Neural progenitor cell (in vitro differentiated cells): ENCODE data around the gene HERC3. TPM values are rescaled to one million over a fixed set of nuclear protein-coding genes. Genes with fewer than 3 reads are reported as not detected.

ENCODE experiments used
- DNase-seq: peaks from one replicate; pipeline ENCODE4 v3.0.0-alpha.2; 2016; ENCODE audit warnings: low spot score
- H2AFZ ChIP-seq: fragments of 200-600 bp; sonication (generic); replicated peaks from 2 replicates; pipeline ENCODE4 v1.6.1; 2016; ENCODE audit warnings: antibody characterized with exemption
- H3F3A ChIP-seq: fragments of 200-600 bp; sonication (generic); 2 replicates; pipeline ENCODE4 v1.6.1; 2016; ENCODE audit warnings: antibody characterized with exemption, low read depth
- H3K27ac ChIP-seq: fragments of 200-600 bp; sonication (generic); 2 replicates; pipeline ENCODE4 v1.5.1; 2016; ENCODE audit warnings: mild to moderate bottlenecking
- H3K27me3 ChIP-seq: fragments of 200-600 bp; sonication (generic); 2 replicates; pipeline ENCODE4 v1.6.1; 2016; ENCODE audit warnings: mild to moderate bottlenecking, moderate library complexity
- H3K36me3 ChIP-seq: fragments of 200-600 bp; sonication (generic); 2 replicates; pipeline ENCODE4 v1.5.1; 2016
- H3K4me1 ChIP-seq: fragments of 200-600 bp; sonication (generic); 2 replicates; pipeline ENCODE4 v1.6.1; 2016; ENCODE audit warnings: mixed run types
- H3K4me2 ChIP-seq: fragments of 200-600 bp; sonication (generic); 2 replicates; pipeline ENCODE4 v1.6.1; 2016
- H3K4me3 ChIP-seq: fragments of 200-600 bp; sonication (generic); 2 replicates; pipeline ENCODE4 v1.5.1; 2016
- H3K79me2 ChIP-seq: fragments of 200-600 bp; sonication (generic); 2 replicates; pipeline ENCODE4 v1.6.1; 2016; ENCODE audit warnings: low read depth
- H3K9ac ChIP-seq: fragments of 200-600 bp; sonication (generic); 2 replicates; pipeline ENCODE4 v1.6.1; 2016
- H3K9me3 ChIP-seq: fragments of 200-600 bp; sonication (generic); 2 replicates; pipeline ENCODE4 v1.5.1; 2016; ENCODE audit warnings: low read depth
- H4K20me1 ChIP-seq: fragments of 200-600 bp; sonication (generic); 2 replicates; pipeline ENCODE4 v1.6.1; 2016; ENCODE audit warnings: low read depth
- H3K27ac Mint-ChIP-seq: 3 replicates; pipeline ENCODE4 v1.8.0; 2021; ENCODE audit warnings: mixed read lengths
- H3K27me3 Mint-ChIP-seq: 2 replicates; pipeline ENCODE4 v1.8.0; 2022; ENCODE audit warnings: low read depth, mild to moderate bottlenecking, inconsistent platforms, moderate library complexity, mixed read lengths; ENCODE audit not compliant: insufficient read depth
- H3K36me3 Mint-ChIP-seq: 3 replicates; pipeline ENCODE4 v1.8.0; 2021; ENCODE audit warnings: mixed read lengths
- H3K4me1 Mint-ChIP-seq: 3 replicates; pipeline ENCODE4 v1.8.0; 2021; ENCODE audit warnings: mixed read lengths
- H3K4me3 Mint-ChIP-seq: 3 replicates; pipeline ENCODE4 v1.8.0; 2021; ENCODE audit warnings: mild to moderate bottlenecking, moderate library complexity, mixed read lengths
- H3K9me3 Mint-ChIP-seq: 3 replicates; pipeline ENCODE4 v1.8.0; 2020; ENCODE audit warnings: mixed read lengths
- EZH2 ChIP-seq: fragments of 200-600 bp; sonication (generic); IDR thresholded peaks from 2 replicates; pipeline ENCODE4 v1.6.1; 2017; ENCODE audit warnings: antibody characterized with exemption, mild to moderate bottlenecking, moderate library complexity
- EZH2phosphoT487 ChIP-seq: fragments of 200-600 bp; sonication (generic); IDR thresholded peaks from 2 replicates; pipeline ENCODE4 v1.6.1; 2017; ENCODE audit warnings: antibody characterized with exemption
- total RNA-seq: library from RNA; depleted of rRNA; stranded (reverse); fragments of >200 nt; gene quantifications from 2 replicates; pipeline ENCODE4 v1.2.3, GENCODE V29; 2015; ENCODE audit warnings: low replicate concordance
- TF ChIP-seq, protein P1 (sequence below): fragments of 200-600 bp; sonication (generic); IDR thresholded peaks from 2 replicates; pipeline ENCODE4 v1.5.1; 2017; ENCODE audit warnings: antibody characterized with exemption, mild to moderate bottlenecking

The HERC3 gene
- total RNA-seq, 1 donor from 2014 or later: 4.1 TPM

DNA sequence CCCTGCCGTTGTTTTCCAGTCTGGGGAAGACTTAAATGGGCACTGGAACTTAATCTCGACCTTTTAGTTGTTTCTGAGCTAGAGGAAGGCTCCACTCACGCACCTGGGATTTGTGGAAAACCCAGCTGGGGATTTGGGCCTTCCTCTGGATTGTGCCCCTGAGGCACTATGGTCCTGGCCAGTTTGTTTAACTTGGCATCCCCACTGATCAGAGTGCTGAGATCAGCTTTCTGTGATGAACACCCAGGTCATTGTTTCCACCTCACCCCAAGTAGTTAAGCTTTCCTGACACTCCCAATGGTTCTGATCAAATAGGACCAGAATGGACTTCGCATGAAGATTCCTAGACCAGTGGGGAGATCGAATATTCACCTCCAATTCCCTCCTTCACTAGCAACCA lies 125.8 kb downstream of the HERC3 start:
- H3K36me3 Mint-ChIP-seq: peaks cover 32% of the 10 kb centered on the region

DNA sequence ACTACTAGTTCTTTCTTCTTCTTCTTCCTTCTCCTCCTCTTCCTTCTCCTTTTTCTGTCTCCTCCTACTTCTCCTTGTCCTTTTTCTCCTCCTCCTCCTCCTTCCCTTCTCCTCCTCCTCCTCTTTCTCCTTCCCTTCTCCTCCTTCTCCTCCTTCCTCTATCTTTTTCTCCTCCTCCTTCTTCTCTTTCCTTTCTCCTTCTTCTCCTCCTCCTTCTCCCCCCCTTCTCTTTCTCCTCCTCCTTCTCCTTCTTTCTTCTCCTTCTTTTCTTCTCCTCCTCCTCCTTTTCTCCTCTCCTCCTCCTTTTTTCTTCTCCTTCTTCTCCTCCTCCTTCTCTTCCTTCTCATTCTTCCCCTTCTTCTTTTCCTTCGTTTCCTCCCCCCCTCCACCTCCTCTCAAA lies 127.1 kb downstream of the HERC3 start:
- peaks cover 8% of the 10 kb centered on the region for H3K4me1 ChIP-seq
- H3K27ac ChIP-seq: no peak overlapping the region
- H3K79me2 ChIP-seq: no peaks in the 10 kb centered on the region
- H3F3A ChIP-seq: no peaks in the 10 kb centered on the region
- H3K4me2 ChIP-seq: no peak overlapping the region
- no peak for DNase-seq
- Mint-ChIP-seq H3K27me3 (peaks cover 2% of the 10 kb centered on the region), H3K9me3 (peaks cover 30% of the 10 kb centered on the region), H3K27ac (no peak overlapping the region), H3K4me1 (peaks cover 4% of the 10 kb centered on the region), H3K36me3 (peaks cover 34% of the 10 kb centered on the region), H3K4me3 (no peak overlapping the region)
- peaks cover 11% of the 10 kb centered on the region for H3K9me3 ChIP-seq
- H3K36me3 ChIP-seq: no peaks in the 10 kb centered on the region
- TF ChIP-seq, protein P1, sequence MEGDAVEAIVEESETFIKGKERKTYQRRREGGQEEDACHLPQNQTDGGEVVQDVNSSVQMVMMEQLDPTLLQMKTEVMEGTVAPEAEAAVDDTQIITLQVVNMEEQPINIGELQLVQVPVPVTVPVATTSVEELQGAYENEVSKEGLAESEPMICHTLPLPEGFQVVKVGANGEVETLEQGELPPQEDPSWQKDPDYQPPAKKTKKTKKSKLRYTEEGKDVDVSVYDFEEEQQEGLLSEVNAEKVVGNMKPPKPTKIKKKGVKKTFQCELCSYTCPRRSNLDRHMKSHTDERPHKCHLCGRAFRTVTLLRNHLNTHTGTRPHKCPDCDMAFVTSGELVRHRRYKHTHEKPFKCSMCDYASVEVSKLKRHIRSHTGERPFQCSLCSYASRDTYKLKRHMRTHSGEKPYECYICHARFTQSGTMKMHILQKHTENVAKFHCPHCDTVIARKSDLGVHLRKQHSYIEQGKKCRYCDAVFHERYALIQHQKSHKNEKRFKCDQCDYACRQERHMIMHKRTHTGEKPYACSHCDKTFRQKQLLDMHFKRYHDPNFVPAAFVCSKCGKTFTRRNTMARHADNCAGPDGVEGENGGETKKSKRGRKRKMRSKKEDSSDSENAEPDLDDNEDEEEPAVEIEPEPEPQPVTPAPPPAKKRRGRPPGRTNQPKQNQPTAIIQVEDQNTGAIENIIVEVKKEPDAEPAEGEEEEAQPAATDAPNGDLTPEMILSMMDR: no peak
- TF ChIP-seq EZH2phosphoT487 (no peak), EZH2 (no peak)
- H3K4me3 ChIP-seq: no peak overlapping the region
- H3K9ac ChIP-seq: no peak overlapping the region
- no peaks in the 10 kb centered on the region for H4K20me1 ChIP-seq
- H3K27me3 ChIP-seq: no peaks in the 10 kb centered on the region
- H2AFZ ChIP-seq: no peak overlapping the region

More for the DNA sequence above, 125.8 kb downstream of the HERC3 start:
- Histone ChIP-seq H3F3A (no peaks in the 10 kb centered on the region), H3K79me2 (no peaks in the 10 kb centered on the region), H3K36me3 (no peaks in the 10 kb centered on the region), H3K27me3 (no peaks in the 10 kb centered on the region), H4K20me1 (no peaks in the 10 kb centered on the region), H3K27ac (no peak overlapping the region), H3K9me3 (peaks cover 11% of the 10 kb centered on the region), H3K4me1 (no peaks in the 10 kb centered on the region), H3K9ac (no peak overlapping the region), H2AFZ (no peak overlapping the region), H3K4me2 (no peak overlapping the region), H3K4me3 (no peak overlapping the region)
- TF ChIP-seq EZH2phosphoT487: no peak
- TF ChIP-seq, protein P1: no peak
- peaks cover 4% of the 10 kb centered on the region for H3K4me1 Mint-ChIP-seq
- no peak for DNase-seq
- H3K27ac Mint-ChIP-seq: no peak overlapping the region
- peaks cover 2% of the 10 kb centered on the region for H3K27me3 Mint-ChIP-seq
- peaks cover 30% of the 10 kb centered on the region for H3K9me3 Mint-ChIP-seq
- H3K4me3 Mint-ChIP-seq: no peak overlapping the region

DNA sequence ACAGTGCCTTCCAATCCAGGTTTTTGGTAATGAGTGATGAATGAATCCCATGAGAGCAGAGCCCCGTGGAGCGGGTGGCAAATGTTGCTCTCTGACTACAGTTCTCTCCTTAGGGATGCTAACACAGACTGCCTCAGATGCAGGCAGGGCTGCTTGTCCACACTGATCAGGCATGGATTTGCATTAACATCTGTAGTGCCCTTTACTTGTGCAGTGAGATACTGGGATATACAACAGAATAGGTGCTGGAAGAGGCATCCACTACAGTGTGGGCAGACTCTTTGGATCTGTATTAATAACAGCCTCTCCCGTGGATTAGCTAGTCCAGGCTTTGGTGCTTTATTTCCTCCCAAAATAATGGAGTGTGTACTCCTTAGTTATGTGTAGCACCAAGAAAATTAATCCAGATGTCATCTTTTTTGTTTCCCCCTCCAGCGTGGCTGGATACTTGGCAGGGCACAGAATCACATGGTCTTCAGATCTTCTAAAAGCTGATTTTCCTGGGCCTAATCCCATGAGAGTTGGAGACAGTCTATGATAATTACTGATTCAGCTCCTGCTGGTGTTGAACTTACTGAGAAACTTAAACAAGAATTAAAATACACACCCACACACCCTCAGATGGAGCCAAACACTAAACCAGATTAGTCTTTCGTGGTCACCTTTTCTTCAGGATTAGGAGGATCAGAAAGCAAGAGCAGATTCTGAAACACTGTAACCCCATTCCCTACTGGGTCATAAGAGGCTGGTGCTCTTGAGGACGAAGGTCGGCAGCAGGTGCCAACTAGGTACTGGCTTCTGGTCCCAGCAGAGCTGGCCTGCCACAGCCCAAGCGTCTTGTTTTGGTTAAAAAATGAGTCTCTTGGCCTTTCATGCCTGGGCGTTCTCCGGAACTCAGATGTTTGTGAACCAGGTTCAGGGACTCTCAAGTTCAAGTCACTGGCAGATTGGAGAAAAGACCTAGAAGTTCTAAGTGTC lies 128.5 kb downstream of the HERC3 start:
- H4K20me1 ChIP-seq: no peaks in the 10 kb centered on the region
- Mint-ChIP-seq H3K27ac (no peak overlapping the region), H3K4me1 (peaks cover 4% of the 10 kb centered on the region), H3K4me3 (no peak overlapping the region), H3K9me3 (peaks cover 30% of the 10 kb centered on the region), H3K36me3 (peaks cover 31% of the 10 kb centered on the region), H3K27me3 (no peaks in the 10 kb centered on the region)
- no peak overlapping the region for H3K9ac ChIP-seq
- TF ChIP-seq EZH2 (no peak), EZH2phosphoT487 (no peak)
- TF ChIP-seq, protein P1: no peak
- no peak overlapping the region for H2AFZ ChIP-seq
- H3K4me3 ChIP-seq: no peak overlapping the region
- H3K36me3 ChIP-seq: no peaks in the 10 kb centered on the region
- H3F3A ChIP-seq: no peaks in the 10 kb centered on the region
- DNase-seq: no peak
- no peak overlapping the region for H3K4me2 ChIP-seq
- H3K79me2 ChIP-seq: no peaks in the 10 kb centered on the region
- H3K27ac ChIP-seq: no peak overlapping the region
- peaks cover 11% of the 10 kb centered on the region for H3K9me3 ChIP-seq
- H3K27me3 ChIP-seq: no peaks in the 10 kb centered on the region
- peaks cover 8% of the 10 kb centered on the region for H3K4me1 ChIP-seq
